Measurements from ENCODE around the gene FTSJ1.

The FTSJ1 gene

GRCh38 chrX:48476919-48477318 is 920 bp downstream of the FTSJ1 start:
- Mint-ChIP-seq H3K36me3 (ENCODE audit: low read depth) (peaks cover 56% of the 10 kb centered on the region), H3K27me3 (peaks cover 17% of the 10 kb centered on the region), H3K9me3 (no peaks in the 10 kb centered on the region), H3K4me3 (peak overlapping the region; percentile 90), H3K4me1 (ENCODE audit: low read depth) (peaks cover 30% of the 10 kb centered on the region), H3K27ac (peak overlapping the region; percentile 94)
- DNase-seq = no peak

- H3K27ac Mint-ChIP-seq = peak overlapping the region; percentile 94
- H3K36me3 Mint-ChIP-seq (ENCODE audit: low read depth) = peaks cover 68% of the 10 kb centered on the region
- peaks cover 30% of the 10 kb centered on the region for H3K4me1 Mint-ChIP-seq (ENCODE audit: low read depth)
- H3K4me3 Mint-ChIP-seq = peak overlapping the region; percentile 90
- H3K9me3 Mint-ChIP-seq = no peaks in the 10 kb centered on the region
- DNase-seq = no peak
- peaks cover 19% of the 10 kb centered on the region for H3K27me3 Mint-ChIP-seq
Measured at GRCh38 chrX:48477960-48478755, 2.2 kb downstream of the FTSJ1 start.

- Mint-ChIP-seq H3K4me3 (no peak overlapping the region), H3K9me3 (no peaks in the 10 kb centered on the region), H3K36me3 (ENCODE audit: low read depth) (peaks cover 74% of the 10 kb centered on the region), H3K27ac (peak overlapping the region; percentile 31), H3K4me1 (ENCODE audit: low read depth) (peaks cover 30% of the 10 kb centered on the region), H3K27me3 (peaks cover 19% of the 10 kb centered on the region)
- DNase-seq = no peak
Measured at GRCh38 chrX:48478806-48479205, 2.8 kb downstream of the FTSJ1 start.

GRCh38 chrX:48480142-48480541 is 4.1 kb downstream of the FTSJ1 start:
- DNase-seq = no peak
- Mint-ChIP-seq H3K27me3 (peaks cover 17% of the 10 kb centered on the region), H3K9me3 (no peaks in the 10 kb centered on the region), H3K27ac (peak overlapping the region; percentile 56), H3K4me3 (no peak overlapping the region), H3K36me3 (ENCODE audit: low read depth) (peaks cover 83% of the 10 kb centered on the region), H3K4me1 (ENCODE audit: low read depth) (peaks cover 24% of the 10 kb centered on the region)

- Mint-ChIP-seq H3K27ac (peak overlapping the region; percentile 56), H3K4me3 (no peak overlapping the region)
Measured at GRCh38 chrX:48480583-48480982, 4.6 kb downstream of the FTSJ1 start.

GRCh38 chrX:48482526-48482925 is 6.5 kb downstream of the FTSJ1 start:
- Mint-ChIP-seq H3K9me3 (no peaks in the 10 kb centered on the region), H3K27me3 (peaks cover 12% of the 10 kb centered on the region)

More at GRCh38 chrX:48480583-48480982, 4.6 kb downstream of the FTSJ1 start:
- Mint-ChIP-seq H3K4me1 (ENCODE audit: low read depth) (peaks cover 23% of the 10 kb centered on the region), H3K9me3 (no peaks in the 10 kb centered on the region), H3K36me3 (ENCODE audit: low read depth) (peaks cover 87% of the 10 kb centered on the region), H3K27me3 (peaks cover 17% of the 10 kb centered on the region)
- DNase-seq = no peak

GRCh38 chrX:48487362-48487798 is 11.4 kb downstream of the FTSJ1 start:
- H3K4me3 Mint-ChIP-seq = no peak overlapping the region
- H3K9me3 Mint-ChIP-seq = no peaks in the 10 kb centered on the region
- no peaks in the 10 kb centered on the region for H3K4me1 Mint-ChIP-seq (ENCODE audit: low read depth)
- H3K27me3 Mint-ChIP-seq = peaks cover 14% of the 10 kb centered on the region
- no peak for DNase-seq
- peaks cover 38% of the 10 kb centered on the region for H3K36me3 Mint-ChIP-seq (ENCODE audit: low read depth)
- peak overlapping the region; percentile 37 for H3K27ac Mint-ChIP-seq

More at GRCh38 chrX:48482526-48482925, 6.5 kb downstream of the FTSJ1 start:
- H3K36me3 Mint-ChIP-seq (ENCODE audit: low read depth) = peaks cover 81% of the 10 kb centered on the region
- H3K4me3 Mint-ChIP-seq = no peak overlapping the region
- DNase-seq = no peak
- H3K4me1 Mint-ChIP-seq (ENCODE audit: low read depth) = peaks cover 18% of the 10 kb centered on the region
- H3K27ac Mint-ChIP-seq = peak overlapping the region; percentile 37

GRCh38 chrX:48488034-48488433 is 12.0 kb downstream of the FTSJ1 start:
- peaks cover 31% of the 10 kb centered on the region for H3K36me3 Mint-ChIP-seq (ENCODE audit: low read depth)
- H3K27me3 Mint-ChIP-seq = peaks cover 14% of the 10 kb centered on the region
- no peaks in the 10 kb centered on the region for H3K9me3 Mint-ChIP-seq
- H3K27ac Mint-ChIP-seq = no peak overlapping the region
- no peak for DNase-seq
- no peak overlapping the region for H3K4me3 Mint-ChIP-seq
- no peaks in the 10 kb centered on the region for H3K4me1 Mint-ChIP-seq (ENCODE audit: low read depth)

- Mint-ChIP-seq H3K9me3 (no peaks in the 10 kb centered on the region), H3K36me3 (ENCODE audit: low read depth) (peaks cover 23% of the 10 kb centered on the region), H3K27ac (no peak overlapping the region), H3K4me3 (no peak overlapping the region), H3K27me3 (peaks cover 14% of the 10 kb centered on the region), H3K4me1 (ENCODE audit: low read depth) (no peaks in the 10 kb centered on the region)
- no peak for DNase-seq
Measured at GRCh38 chrX:48489296-48489695, 13.3 kb downstream of the FTSJ1 start.

GRCh38 chrX:48489892-48490291 is 13.9 kb downstream of the FTSJ1 start:
- H3K27ac Mint-ChIP-seq = no peak overlapping the region
- no peaks in the 10 kb centered on the region for H3K4me1 Mint-ChIP-seq (ENCODE audit: low read depth)
- H3K27me3 Mint-ChIP-seq = peaks cover 14% of the 10 kb centered on the region
- no peaks in the 10 kb centered on the region for H3K9me3 Mint-ChIP-seq
- no peak overlapping the region for H3K4me3 Mint-ChIP-seq
- no peak for DNase-seq
- peaks cover 17% of the 10 kb centered on the region for H3K36me3 Mint-ChIP-seq (ENCODE audit: low read depth)

- Mint-ChIP-seq H3K36me3 (ENCODE audit: low read depth) (peaks cover 11% of the 10 kb centered on the region), H3K4me3 (no peak overlapping the region), H3K9me3 (no peaks in the 10 kb centered on the region), H3K4me1 (ENCODE audit: low read depth) (no peaks in the 10 kb centered on the region), H3K27ac (no peak overlapping the region), H3K27me3 (peaks cover 17% of the 10 kb centered on the region)
- no peak for DNase-seq
Measured at GRCh38 chrX:48490661-48491060, 14.7 kb downstream of the FTSJ1 start.

GRCh38 chrX:48491809-48492208 is 15.8 kb downstream of the FTSJ1 start:
- H3K36me3 Mint-ChIP-seq (ENCODE audit: low read depth) = peaks cover 7% of the 10 kb centered on the region
- no peak overlapping the region for H3K4me3 Mint-ChIP-seq
- no peaks in the 10 kb centered on the region for H3K4me1 Mint-ChIP-seq (ENCODE audit: low read depth)
- H3K27me3 Mint-ChIP-seq = peaks cover 21% of the 10 kb centered on the region
- DNase-seq = no peak
- H3K9me3 Mint-ChIP-seq = no peaks in the 10 kb centered on the region
- no peak overlapping the region for H3K27ac Mint-ChIP-seq

- no peaks in the 10 kb centered on the region for H3K4me1 Mint-ChIP-seq (ENCODE audit: low read depth)
- peaks cover 3% of the 10 kb centered on the region for H3K36me3 Mint-ChIP-seq (ENCODE audit: low read depth)
- peaks cover 19% of the 10 kb centered on the region for H3K27me3 Mint-ChIP-seq
- DNase-seq = no peak
- H3K27ac Mint-ChIP-seq = no peak overlapping the region
- no peaks in the 10 kb centered on the region for H3K9me3 Mint-ChIP-seq
- H3K4me3 Mint-ChIP-seq = no peak overlapping the region
Measured at GRCh38 chrX:48492293-48492910, 16.4 kb downstream of the FTSJ1 start.

- DNase-seq = no peak
- Mint-ChIP-seq H3K4me3 (no peak overlapping the region), H3K4me1 (ENCODE audit: low read depth) (no peaks in the 10 kb centered on the region), H3K27ac (no peak overlapping the region), H3K36me3 (ENCODE audit: low read depth) (no peaks in the 10 kb centered on the region), H3K9me3 (no peaks in the 10 kb centered on the region), H3K27me3 (peaks cover 21% of the 10 kb centered on the region)
Measured at GRCh38 chrX:48493890-48494364, 17.9 kb downstream of the FTSJ1 start.

- no peak overlapping the region for H3K4me3 Mint-ChIP-seq
- no peaks in the 10 kb centered on the region for H3K36me3 Mint-ChIP-seq (ENCODE audit: low read depth)
- H3K27ac Mint-ChIP-seq = no peak overlapping the region
- H3K4me1 Mint-ChIP-seq (ENCODE audit: low read depth) = no peaks in the 10 kb centered on the region
- no peak for DNase-seq
- H3K27me3 Mint-ChIP-seq = peaks cover 29% of the 10 kb centered on the region
- H3K9me3 Mint-ChIP-seq = no peaks in the 10 kb centered on the region
Measured at GRCh38 chrX:48496660-48497059, 20.7 kb downstream of the FTSJ1 start.
